BLaER1 treated with 17β-estradiol and CSF1 and Interleukin-3, amounts not matched to agents 10 nM and 100 nM (cell line): ENCODE measurements around the gene SBF2.
A peak's percentile ranks its signal among the peaks of the same experiment; 100 is the strongest.

ENCODE experiments used
- H3K27ac ChIP-seq, 11 experiments: shearing (Covaris generic); formaldehyde crosslinking; 2 replicates each; pipeline ENCODE4 v1.8.1; 2022
- H3K27me3 ChIP-seq, 11 experiments: shearing (Covaris generic); formaldehyde crosslinking; 2 replicates each; pipeline ENCODE4 v1.8.1; 2022
- H3K36me3 ChIP-seq, 11 experiments: shearing (Covaris generic); formaldehyde crosslinking; 2 replicates each; pipeline ENCODE4 v1.8.1; 2022
- H3K4me1 ChIP-seq, 10 experiments: shearing (Covaris generic); formaldehyde crosslinking; 2 replicates each; pipeline ENCODE4 v1.8.1; 2022
- H3K4me2 ChIP-seq, 11 experiments: shearing (Covaris generic); formaldehyde crosslinking; 2 replicates each; pipeline ENCODE4 v1.8.1; 2022
- H3K4me3 ChIP-seq, 10 experiments: shearing (Covaris generic); formaldehyde crosslinking; 2 replicates each; pipeline ENCODE4 v1.8.1; 2022
- H3K9ac ChIP-seq, 11 experiments: shearing (Covaris generic); formaldehyde crosslinking; 2 replicates each; pipeline ENCODE4 v1.8.1; 2022
- H3K9me3 ChIP-seq, 11 experiments: shearing (Covaris generic); formaldehyde crosslinking; replicated peaks in 1 of 11; 2 replicates each; pipeline ENCODE4 v1.8.1; 2022
- H4K20me1 ChIP-seq, 11 experiments: shearing (Covaris generic); formaldehyde crosslinking; 2 replicates each; pipeline ENCODE4 v1.8.1; 2022
- Cebpa-rat ChIP-seq, 11 experiments: shearing (Covaris generic); IDR thresholded peaks; 2 replicates each; pipeline ENCODE4 v1.8.1; 2022

Gene SBF2

DNA sequence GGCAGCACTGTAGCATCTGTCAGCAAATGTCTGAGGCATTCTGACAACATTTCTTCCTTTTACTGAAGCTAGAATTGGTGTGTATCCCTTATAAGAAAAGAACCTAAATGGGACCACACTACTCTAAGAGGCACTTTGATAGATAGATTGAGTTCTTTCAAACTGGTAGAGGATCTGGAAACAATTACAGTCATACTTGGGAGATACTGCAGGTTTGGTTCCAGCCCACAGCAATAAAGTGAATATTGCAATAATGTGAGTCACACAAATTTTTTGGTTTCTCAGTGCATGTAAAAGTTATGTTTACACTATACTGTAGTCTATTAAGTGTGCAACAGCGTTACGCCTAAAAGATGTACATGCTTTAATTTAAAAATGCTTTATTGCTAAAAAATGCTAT, 96.9 kb downstream of the SBF2 start:
- H3K4me1 ChIP-seq = 0 out of 20 replicates have a peak, but pooled peaks cover 0 to 3% (median 0%) of the 10 kb centered on the region in 10 experiments
- no peak overlapping the region for H3K4me3 ChIP-seq
- peaks cover 0 to 20% (median 0%) of the 10 kb centered on the region in 11 experiments; a peak in 3 of 22 replicates for H3K36me3 ChIP-seq
- H4K20me1 ChIP-seq = peaks cover 0 to 81% (median 0%) of the 10 kb centered on the region in 11 experiments; a peak in 3 of 22 replicates
- TF ChIP-seq Cebpa-rat (IDR thresholded peaks at IDR 0.05) = no peak
- H3K27ac ChIP-seq = no peak overlapping the region
- no peak overlapping the region for H3K9ac ChIP-seq
- H3K4me2 ChIP-seq = no peak overlapping the region
- H3K27me3 ChIP-seq = no peaks in the 10 kb centered on the region; a peak in 1 of 22 replicates
- peaks cover 3 to 20% (median 13%) of the 10 kb centered on the region in 11 experiments; a peak in 16 of 22 replicates for H3K9me3 ChIP-seq

- no peak overlapping the region for H3K4me2 ChIP-seq
- TF ChIP-seq Cebpa-rat (IDR thresholded peaks at IDR 0.05) = no peak
- H3K27ac ChIP-seq = no peak overlapping the region
- no peak overlapping the region for H3K4me3 ChIP-seq
- no peak overlapping the region for H3K9ac ChIP-seq
- H3K4me1 ChIP-seq = no peaks in the 10 kb centered on the region
- peaks cover 0 to 32% (median 0%) of the 10 kb centered on the region in 11 experiments; a peak in 3 of 22 replicates for H3K36me3 ChIP-seq
- H3K27me3 ChIP-seq = no peaks in the 10 kb centered on the region; a peak in 1 of 22 replicates
- H4K20me1 ChIP-seq = peaks cover 0 to 57% (median 0%) of the 10 kb centered on the region in 11 experiments; a peak in 4 of 22 replicates
- no peaks in the 10 kb centered on the region for H3K9me3 ChIP-seq
Measured at GRCh38 chr11:10192036-10192435, 102.0 kb downstream of the SBF2 start.

GRCh38 chr11:10181811-10182210, 112.2 kb downstream of the SBF2 start:
- Histone ChIP-seq H3K9ac (no peak overlapping the region), H3K9me3 (no peaks in the 10 kb centered on the region; a peak in 2 of 22 replicates), H3K4me2 (no peak overlapping the region), H3K4me1 (no peaks in the 10 kb centered on the region), H4K20me1 (peaks cover 0 to 44% (median 0%) of the 10 kb centered on the region in 11 experiments; a peak in 3 of 22 replicates), H3K27ac (peak overlapping the region in 1 of 11 experiments; percentile 34; a peak in 1 of 22 replicates), H3K36me3 (peaks cover 0 to 8% (median 0%) of the 10 kb centered on the region in 11 experiments; a peak in 3 of 22 replicates), H3K4me3 (no peak overlapping the region), H3K27me3 (no peaks in the 10 kb centered on the region)
- no peak for TF ChIP-seq Cebpa-rat (IDR thresholded peaks at IDR 0.05)

DNA sequence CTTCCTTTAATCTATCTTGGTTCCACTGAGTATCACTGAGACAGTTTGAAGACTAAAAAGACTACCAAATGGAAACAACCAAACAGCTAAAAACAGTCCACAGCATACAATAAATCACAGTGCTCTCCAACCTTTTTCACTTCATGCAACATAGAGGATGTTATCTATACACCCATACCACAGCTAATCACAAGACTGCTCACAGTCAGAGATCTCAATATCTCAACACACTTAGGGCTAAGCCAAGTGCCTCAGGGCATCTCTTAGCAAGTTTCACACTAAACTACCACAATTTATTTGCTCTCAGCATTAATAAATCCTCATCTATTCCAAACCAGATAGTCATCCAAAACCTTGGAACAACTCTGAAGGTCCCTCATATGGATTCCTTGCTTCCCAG, 129.4 kb downstream of the SBF2 start:
- H3K4me3 ChIP-seq = no peak overlapping the region

GRCh38 chr11:10162222-10162621, 131.8 kb downstream of the SBF2 start:
- peaks cover 0 to 94% (median 0%) of the 10 kb centered on the region in 11 experiments; a peak in 4 of 22 replicates for H4K20me1 ChIP-seq
- H3K4me2 ChIP-seq = no peak overlapping the region
- H3K36me3 ChIP-seq = no peaks in the 10 kb centered on the region; a peak in 1 of 22 replicates
- no peak for TF ChIP-seq Cebpa-rat (IDR thresholded peaks at IDR 0.05)
- no peaks in the 10 kb centered on the region for H3K27me3 ChIP-seq
- H3K9me3 ChIP-seq = peaks cover 0 to 18% (median 7%) of the 10 kb centered on the region in 11 experiments; a peak in 13 of 22 replicates
- no peaks in the 10 kb centered on the region for H3K4me1 ChIP-seq
- no peak overlapping the region for H3K4me3 ChIP-seq
- H3K27ac ChIP-seq = no peak overlapping the region
- H3K9ac ChIP-seq = no peak overlapping the region

More for the DNA sequence above, 129.4 kb downstream of the SBF2 start:
- H3K27me3 ChIP-seq = no peaks in the 10 kb centered on the region
- H3K36me3 ChIP-seq = 0 out of 22 replicates have a peak, but pooled peaks cover 0 to 5% (median 0%) of the 10 kb centered on the region in 11 experiments
- H3K9me3 ChIP-seq = no peaks in the 10 kb centered on the region
- peaks cover 0 to 88% (median 0%) of the 10 kb centered on the region in 11 experiments; a peak in 4 of 22 replicates for H4K20me1 ChIP-seq
- H3K4me2 ChIP-seq = no peak overlapping the region
- no peak overlapping the region for H3K27ac ChIP-seq
- 0 out of 20 replicates have a peak, but pooled peaks cover 0 to under 1% (median 0%) of the 10 kb centered on the region in 10 experiments for H3K4me1 ChIP-seq
- no peak for TF ChIP-seq Cebpa-rat (IDR thresholded peaks at IDR 0.05)
- no peak overlapping the region for H3K9ac ChIP-seq

GRCh38 chr11:10160350-10160749, 133.7 kb downstream of the SBF2 start:
- no peaks in the 10 kb centered on the region for H3K27me3 ChIP-seq
- no peak for TF ChIP-seq Cebpa-rat (IDR thresholded peaks at IDR 0.05)
- peaks cover 7 to 31% (median 21%) of the 10 kb centered on the region in 11 experiments; a peak in 19 of 22 replicates for H3K9me3 ChIP-seq
- no peak overlapping the region for H3K9ac ChIP-seq
- no peak overlapping the region for H3K4me2 ChIP-seq
- H3K36me3 ChIP-seq = peaks cover 0 to 7% (median 0%) of the 10 kb centered on the region in 11 experiments; a peak in 2 of 22 replicates
- H4K20me1 ChIP-seq = peaks cover 0 to 93% (median 0%) of the 10 kb centered on the region in 11 experiments; a peak in 4 of 22 replicates
- no peak overlapping the region for H3K4me3 ChIP-seq
- no peaks in the 10 kb centered on the region for H3K4me1 ChIP-seq
- H3K27ac ChIP-seq = no peak overlapping the region

DNA sequence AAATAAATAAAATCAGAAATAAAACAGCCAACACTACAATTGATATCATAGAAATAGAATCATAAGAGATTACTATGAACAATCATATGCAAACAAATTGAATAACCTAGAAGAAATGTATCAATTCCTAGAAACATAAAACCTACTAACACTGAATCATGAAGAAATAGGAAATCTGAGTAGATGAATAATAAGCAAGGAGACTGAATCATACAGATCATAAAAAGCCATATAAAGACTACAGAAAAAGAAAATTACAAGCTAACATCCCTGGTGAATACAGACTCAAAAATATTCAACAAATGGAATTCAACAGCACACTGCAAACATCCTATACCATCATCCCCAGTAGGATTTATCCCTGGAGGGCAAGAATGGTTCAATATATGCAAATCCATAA, 135.6 kb downstream of the SBF2 start:
- H3K27ac ChIP-seq = no peak overlapping the region
- H4K20me1 ChIP-seq = peaks cover 0 to 80% (median 0%) of the 10 kb centered on the region in 11 experiments; a peak in 3 of 22 replicates
- H3K27me3 ChIP-seq = no peaks in the 10 kb centered on the region
- H3K9ac ChIP-seq = no peak overlapping the region
- no peaks in the 10 kb centered on the region for H3K4me1 ChIP-seq
- no peak overlapping the region for H3K4me2 ChIP-seq
- H3K9me3 ChIP-seq = peaks cover 7 to 31% (median 21%) of the 10 kb centered on the region in 11 experiments; a peak in 19 of 22 replicates
- no peak overlapping the region for H3K4me3 ChIP-seq
- H3K36me3 ChIP-seq = peaks cover 0 to 7% (median 0%) of the 10 kb centered on the region in 11 experiments; a peak in 2 of 22 replicates
- TF ChIP-seq Cebpa-rat (IDR thresholded peaks at IDR 0.05) = no peak

GRCh38 chr11:10155793-10156490, 138.1 kb downstream of the SBF2 start:
- Histone ChIP-seq H3K4me3 (no peak overlapping the region), H3K9me3 (peaks cover 7 to 31% (median 21%) of the 10 kb centered on the region in 11 experiments; a peak in 19 of 22 replicates), H3K4me2 (no peak overlapping the region), H3K27ac (no peak overlapping the region), H3K36me3 (peaks cover 0 to 7% (median 0%) of the 10 kb centered on the region in 11 experiments; a peak in 2 of 22 replicates), H3K4me1 (no peaks in the 10 kb centered on the region), H3K27me3 (no peaks in the 10 kb centered on the region), H4K20me1 (peaks cover 0 to 77% (median 0%) of the 10 kb centered on the region in 11 experiments; a peak in 3 of 22 replicates), H3K9ac (no peak overlapping the region)
- TF ChIP-seq Cebpa-rat (IDR thresholded peaks at IDR 0.05) = no peak

- H3K4me3 ChIP-seq = no peak overlapping the region
- no peak for TF ChIP-seq Cebpa-rat (IDR thresholded peaks at IDR 0.05)
- H3K27ac ChIP-seq = no peak overlapping the region
Measured at GRCh38 chr11:10150800-10151199, 143.2 kb downstream of the SBF2 start.

More at GRCh38 chr11:10150800-10151199, 143.2 kb downstream of the SBF2 start:
- Histone ChIP-seq H3K9ac (no peak overlapping the region), H3K9me3 (peaks cover 0 to 13% (median 8%) of the 10 kb centered on the region in 11 experiments; a peak in 19 of 22 replicates), H3K4me1 (no peaks in the 10 kb centered on the region), H3K36me3 (peaks cover 0 to 5% (median 0%) of the 10 kb centered on the region in 11 experiments; a peak in 2 of 22 replicates), H4K20me1 (peaks cover 0 to 75% (median 0%) of the 10 kb centered on the region in 11 experiments; a peak in 3 of 22 replicates), H3K27me3 (no peaks in the 10 kb centered on the region), H3K4me2 (no peak overlapping the region)
